Measurements from ENCODE around the gene GPR78. TPM values are rescaled to one million over a fixed set of nuclear protein-coding genes. Genes with fewer than 3 reads are reported as not detected.

GPR78 gene
- total RNA-seq (2021; ENCODE audit: unreplicated experiment) (not detected), Bru-seq, nascent RNA (not detected), BruChase-seq, experiment 1, labeled RNA remaining after a 2-hour chase (not detected), BruChase-seq, experiment 2, labeled RNA remaining after a 6-hour chase (percentile 10 among the genes with signal in this experiment)
- polyA plus RNA-seq (2012; ENCODE audit: insufficient read length), result not detected
- long read RNA-seq, result 0 reads

GRCh38 chr4:8580321-8581093 lies at the start of gene GPR78:
Gene GPR78 (plus strand): TSS chr4:8580392. CDS start chr4:8580983, 591 bp downstream.
- no peaks in the 10 kb centered on the region for H3K36me3 ChIP-seq (ENCODE audit: control insufficient read depth, insufficient read depth, low read length)
- H3K27me3 ChIP-seq (ENCODE audit: control insufficient read depth, insufficient read depth, low read length), result no peaks in the 10 kb centered on the region; the same call in 1 of the 2 replicates
- ChIA-PET POLR2A (no interaction called here), CTCF (no interaction called here)
- in situ Hi-C loops (cut with HindIII; ENCODE audit: low pct_unique_long_range_greater_than_20kb, low sequenced_read_pairs), result no loop called here
- H3K4me3 ChIP-seq (ENCODE audit: low read depth in 2 of 2, low read length in 2 of 2), result no peak within 1 kb of the TSS
- TF ChIP-seq REST (IDR thresholded peaks at IDR 0.05; ENCODE audit: insufficient read depth in 1 of 2, low read depth in 2 of 2, low read length in 1 of 2), result peak; percentile 89 to 96
- no peak for TF ChIP-seq CTCF (IDR thresholded peaks at IDR 0.05)
- H3K4me1 ChIP-seq (ENCODE audit: control insufficient read depth, insufficient read depth, low read length), result no peaks in the 10 kb centered on the region
- no peaks in the 10 kb centered on the region for H3K9me3 ChIP-seq (ENCODE audit: control insufficient read depth, insufficient read depth, low read depth, low read length)
- DNase-seq (ENCODE audit: low read depth, low spot score) (no peak), ATAC-seq (no peak; the same call in 1 of the 2 replicates)
- no TSS peak for BruUV-seq (replicated peaks)
- intact Hi-C loops (cut with micrococcal nuclease; ENCODE audit: unreplicated experiment), result no loop called here
- H3K27ac ChIP-seq (ENCODE audit: low read length), result no peak within 1 kb of the TSS

- ChIA-PET CTCF (interaction anchor here (0.7 kb wide), 2 partner anchors 34 to 79 kb away, joined by 3 read pairs; no protein-coding TSS in a partner anchor), POLR2A (no interaction called here)
- TF ChIP-seq POLR2AphosphoS5 (IDR thresholded peaks at IDR 0.05; ENCODE audit: low read depth, low read length) (no peak), SIN3A (IDR thresholded peaks at IDR 0.05; ENCODE audit: borderline replicate concordance, insufficient read depth, low read depth, low read length) (no peak), TCF7L2 (IDR thresholded peaks at IDR 0.05; ENCODE audit: low read depth, low read length) (no peak)
- no peak overlapping the region for H3K4me3 ChIP-seq (ENCODE audit: low read depth in 2 of 2, low read length in 2 of 2)
- in situ Hi-C loops (cut with HindIII; ENCODE audit: low pct_unique_long_range_greater_than_20kb, low sequenced_read_pairs) (no loop called here), intact Hi-C loops (cut with micrococcal nuclease; ENCODE audit: unreplicated experiment) (no loop called here)
- H3K36me3 ChIP-seq (ENCODE audit: control insufficient read depth, insufficient read depth, low read length), result no peaks in the 10 kb centered on the region
- DNase-seq (ENCODE audit: low read depth, low spot score), result no peak
- no TSS peak for BruUV-seq (replicated peaks)
- no peaks in the 10 kb centered on the region for H3K4me1 ChIP-seq (ENCODE audit: control insufficient read depth, insufficient read depth, low read length)
- no peak for ATAC-seq
- H3K27ac ChIP-seq (ENCODE audit: low read length), result no peak overlapping the region
- no peaks in the 10 kb centered on the region for H3K9me3 ChIP-seq (ENCODE audit: control insufficient read depth, insufficient read depth, low read depth, low read length)
- no peaks in the 10 kb centered on the region for H3K27me3 ChIP-seq (ENCODE audit: control insufficient read depth, insufficient read depth, low read length)
Observed at GRCh38 chr4:8532245-8532781, 47.9 kb upstream of the GPR78 start.
